ENCODE data around the gene PRG3. TPM values are rescaled to one million over a fixed set of nuclear protein-coding genes. Genes with fewer than 3 reads are reported as not detected.

The PRG3 gene
- total RNA-seq, 1 experiment from 2014 or later: not detected

- TF ChIP-seq, protein P1, sequence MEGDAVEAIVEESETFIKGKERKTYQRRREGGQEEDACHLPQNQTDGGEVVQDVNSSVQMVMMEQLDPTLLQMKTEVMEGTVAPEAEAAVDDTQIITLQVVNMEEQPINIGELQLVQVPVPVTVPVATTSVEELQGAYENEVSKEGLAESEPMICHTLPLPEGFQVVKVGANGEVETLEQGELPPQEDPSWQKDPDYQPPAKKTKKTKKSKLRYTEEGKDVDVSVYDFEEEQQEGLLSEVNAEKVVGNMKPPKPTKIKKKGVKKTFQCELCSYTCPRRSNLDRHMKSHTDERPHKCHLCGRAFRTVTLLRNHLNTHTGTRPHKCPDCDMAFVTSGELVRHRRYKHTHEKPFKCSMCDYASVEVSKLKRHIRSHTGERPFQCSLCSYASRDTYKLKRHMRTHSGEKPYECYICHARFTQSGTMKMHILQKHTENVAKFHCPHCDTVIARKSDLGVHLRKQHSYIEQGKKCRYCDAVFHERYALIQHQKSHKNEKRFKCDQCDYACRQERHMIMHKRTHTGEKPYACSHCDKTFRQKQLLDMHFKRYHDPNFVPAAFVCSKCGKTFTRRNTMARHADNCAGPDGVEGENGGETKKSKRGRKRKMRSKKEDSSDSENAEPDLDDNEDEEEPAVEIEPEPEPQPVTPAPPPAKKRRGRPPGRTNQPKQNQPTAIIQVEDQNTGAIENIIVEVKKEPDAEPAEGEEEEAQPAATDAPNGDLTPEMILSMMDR (conservative IDR thresholded peaks at IDR 0.05; ENCODE audit: low read depth, low read length): no peak
- TF ChIP-seq EZH2phosphoT487 (IDR thresholded peaks at IDR 0.05; ENCODE audit: borderline replicate concordance, low read length) (no peak), EZH2 (IDR thresholded peaks at IDR 0.05; ENCODE audit: low read length, unreplicated experiment) (no peak)
- intact Hi-C loops (cut with micrococcal nuclease): no loop called here
- Histone ChIP-seq H3K4me3 (ENCODE audit: low read length) (no peak overlapping the region), H3K9me3 (ENCODE audit: low read length) (no peaks in the 10 kb centered on the region), H3K79me2 (ENCODE audit: low read length) (peaks cover 51% of the 10 kb centered on the region), H3K4me2 (ENCODE audit: low read length) (peak overlapping the region; percentile 98; the same call in 1 of the 2 replicates), H3F3A (ENCODE audit: low read length, unreplicated experiment) (no peaks in the 10 kb centered on the region), H4K20me1 (ENCODE audit: low read length) (no peaks in the 10 kb centered on the region), H3K36me3 (ENCODE audit: low read depth, low read length) (peaks cover 62% of the 10 kb centered on the region), H3K9me2 (replicated peaks; ENCODE audit: low read length) (no peaks in the 10 kb centered on the region), H3K27me3 (ENCODE audit: low read length) (no peaks in the 10 kb centered on the region), H3K4me1 (ENCODE audit: insufficient read depth, low read length) (peaks cover 23% of the 10 kb centered on the region), H2AFZ (ENCODE audit: low read length) (no peak overlapping the region), H3K27ac (ENCODE audit: low read length) (no peak overlapping the region), H3K9ac (ENCODE audit: low read length) (no peak overlapping the region)
- TSS peak; percentile 29 for BruUV-seq (replicated peaks)
- CTCF ChIA-PET: no interaction called here
- no peak for DNase-seq
- POLR2A ChIA-PET (ENCODE audit: unreplicated experiment): no interaction called here
- ATAC-seq: no peak
Measured at GRCh38 chr11:57332694-57333440, 48.1 kb downstream of the PRG3 start.

DNA sequence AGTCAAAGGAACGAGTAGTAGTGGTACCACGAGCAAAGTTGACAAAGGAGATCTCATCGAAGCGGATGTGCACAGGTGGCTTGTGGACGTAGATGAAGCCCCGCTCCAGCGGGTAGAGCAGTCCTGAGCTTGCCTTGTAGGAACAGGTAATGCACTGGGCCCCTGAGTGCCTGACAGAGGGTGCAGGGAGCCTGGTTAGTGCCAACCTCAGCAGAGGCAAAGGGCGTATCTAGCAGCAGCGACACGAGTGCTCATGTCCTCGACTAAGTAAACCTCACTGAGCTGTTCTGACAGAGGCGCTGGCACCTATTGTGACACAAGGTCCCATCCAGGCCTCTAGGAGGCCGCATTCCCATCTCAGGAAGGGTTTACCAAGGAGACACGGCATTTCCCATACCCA lies 49.2 kb downstream of the PRG3 start:
- POLR2A ChIA-PET (ENCODE audit: unreplicated experiment): no interaction called here
- CTCF ChIA-PET: no interaction called here

DNA sequence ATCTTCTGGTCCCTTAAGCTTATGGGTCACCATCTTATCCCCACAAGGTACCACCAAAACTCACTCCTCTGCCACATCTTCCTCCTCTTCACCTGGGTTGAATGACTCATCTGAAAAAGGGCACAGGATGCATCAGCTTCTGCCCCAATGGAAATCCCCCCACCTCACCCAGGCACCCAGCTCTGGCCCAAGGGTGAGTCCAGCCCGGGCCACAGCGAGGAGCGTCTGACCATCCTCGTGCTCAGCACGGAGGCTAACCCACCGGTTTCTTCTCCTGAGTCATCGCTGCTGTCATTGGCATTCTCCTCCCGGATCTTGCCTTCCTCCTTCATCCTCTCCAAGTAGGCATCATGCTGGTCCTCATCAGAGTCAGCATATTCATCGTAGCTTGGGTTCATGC lies 50.9 kb downstream of the PRG3 start:
- ATAC-seq: no peak
- Histone ChIP-seq H3K4me2 (ENCODE audit: low read length) (no peak overlapping the region), H3K36me3 (ENCODE audit: low read depth, low read length) (peaks cover 80% of the 10 kb centered on the region), H4K20me1 (ENCODE audit: low read length) (no peaks in the 10 kb centered on the region), H3K9ac (ENCODE audit: low read length) (no peak overlapping the region), H3K27ac (ENCODE audit: low read length) (no peak overlapping the region), H3K79me2 (ENCODE audit: low read length) (peaks cover 36% of the 10 kb centered on the region), H2AFZ (ENCODE audit: low read length) (no peak overlapping the region), H3F3A (ENCODE audit: low read length, unreplicated experiment) (no peaks in the 10 kb centered on the region), H3K9me2 (replicated peaks; ENCODE audit: low read length) (no peaks in the 10 kb centered on the region), H3K4me1 (ENCODE audit: insufficient read depth, low read length) (peaks cover 35% of the 10 kb centered on the region), H3K4me3 (ENCODE audit: low read length) (no peak overlapping the region), H3K9me3 (ENCODE audit: low read length) (no peaks in the 10 kb centered on the region), H3K27me3 (ENCODE audit: low read length) (no peaks in the 10 kb centered on the region)
- ChIA-PET POLR2A (ENCODE audit: unreplicated experiment) (no interaction called here), CTCF (no interaction called here)
- TF ChIP-seq EZH2 (IDR thresholded peaks at IDR 0.05; ENCODE audit: low read length, unreplicated experiment) (no peak), EZH2phosphoT487 (IDR thresholded peaks at IDR 0.05; ENCODE audit: borderline replicate concordance, low read length) (no peak)
- TF ChIP-seq, protein P1 (conservative IDR thresholded peaks at IDR 0.05; ENCODE audit: low read depth, low read length): no peak
- DNase-seq: no peak
- intact Hi-C loops (cut with micrococcal nuclease): no loop called here
- BruUV-seq (replicated peaks): no TSS peak

More for the DNA sequence above, 49.2 kb downstream of the PRG3 start:
- no peak overlapping the region for H3K27ac ChIP-seq (ENCODE audit: low read length)
- H3K4me1 ChIP-seq (ENCODE audit: insufficient read depth, low read length): peaks cover 27% of the 10 kb centered on the region
- no peak overlapping the region for H2AFZ ChIP-seq (ENCODE audit: low read length)
- no peak overlapping the region for H3K4me3 ChIP-seq (ENCODE audit: low read length)
- TF ChIP-seq EZH2 (IDR thresholded peaks at IDR 0.05; ENCODE audit: low read length, unreplicated experiment) (no peak), EZH2phosphoT487 (IDR thresholded peaks at IDR 0.05; ENCODE audit: borderline replicate concordance, low read length) (no peak)
- TF ChIP-seq, protein P1 (conservative IDR thresholded peaks at IDR 0.05; ENCODE audit: low read depth, low read length): no peak
- no peak for DNase-seq
- H3K9me2 ChIP-seq (replicated peaks; ENCODE audit: low read length): no peaks in the 10 kb centered on the region
- no TSS peak for BruUV-seq (replicated peaks)
- H3K27me3 ChIP-seq (ENCODE audit: low read length): no peaks in the 10 kb centered on the region
- no peaks in the 10 kb centered on the region for H3F3A ChIP-seq (ENCODE audit: low read length, unreplicated experiment)
- no peaks in the 10 kb centered on the region for H4K20me1 ChIP-seq (ENCODE audit: low read length)
- peaks cover 51% of the 10 kb centered on the region for H3K79me2 ChIP-seq (ENCODE audit: low read length)
- H3K9ac ChIP-seq (ENCODE audit: low read length): no peak overlapping the region
- intact Hi-C loops (cut with micrococcal nuclease): no loop called here
- H3K36me3 ChIP-seq (ENCODE audit: low read depth, low read length): peaks cover 73% of the 10 kb centered on the region
- H3K9me3 ChIP-seq (ENCODE audit: low read length): no peaks in the 10 kb centered on the region
- ATAC-seq: no peak
- H3K4me2 ChIP-seq (ENCODE audit: low read length): no peak overlapping the region
